Urinary bladder (tissue), 4 donors: Measurements from ENCODE around the gene ETF1. TPM values are rescaled to one million over a fixed set of nuclear protein-coding genes. Genes with fewer than 3 reads are reported as not detected.
"Not testable (repeated sequence)": the region's sequence is repeated elsewhere in the genome, so short reads cannot be mapped to it uniquely, and the experiment has no call there.

Source experiments
- DNase-seq: peaks from one replicate; pipeline ENCODE4 v3.0.0-alpha.2; 2015; ENCODE audit errors: extremely low spot score
- H3K27ac ChIP-seq: one replicate; pipeline ENCODE4 v1.5.1; 2013; ENCODE audit warnings: low read depth, mild to moderate bottlenecking, moderate library complexity
- H3K36me3 ChIP-seq: one replicate; pipeline ENCODE4 v1.6.1; 2013; ENCODE audit warnings: mild to moderate bottlenecking, moderate library complexity; ENCODE audit not compliant: insufficient read depth
- H3K4me1 ChIP-seq: one replicate; pipeline ENCODE4 v1.6.1; 2013; ENCODE audit warnings: mild to moderate bottlenecking, moderate library complexity; ENCODE audit not compliant: insufficient read depth
- H3K4me3 ChIP-seq: one replicate; pipeline ENCODE4 v1.5.1; 2013; ENCODE audit warnings: low read depth, low read length
- WGBS: extraction: QIAGEN DNeasy Blood & Tissue Kit; methylation state at CpG from one replicate; pipeline ENCODE4 v1.1.7; 2013; 5-methylcytosine and 5-hydroxymethylcytosine counted together
- polyA plus RNA-seq: library from polyadenylated mRNA; stranded (reverse); fragments of 200-250 nt; gene quantifications from one replicate; pipeline ENCODE4 v1.2.3, GENCODE V29; 2013
- total RNA-seq: library from RNA; depleted of rRNA; stranded (reverse); fragments of >200 nt; gene quantifications from one replicate; pipeline ENCODE4 v1.2.3, GENCODE V29; 2014
- donor health status: healthy with polysubstance abuse.
- donor health status: healthy.

The ETF1 gene
- total and polyA plus RNA-seq, 2 donors, result 62.0 to 66.3 TPM

GRCh38 chr5:138476918-138477317 lies 66.1 kb downstream of the ETF1 start:
- 58% methylated on average over 7 of the region's 7 CpGs for WGBS

GRCh38 chr5:138473151-138473550 lies 69.9 kb downstream of the ETF1 start:
- DNase-seq, H3K36me3 ChIP-seq, H3K4me3 ChIP-seq, H3K27ac ChIP-seq, H3K4me1 ChIP-seq: not testable (repeated sequence)
- 88% methylated on average over 5 of the region's 5 CpGs for WGBS

More at GRCh38 chr5:138476918-138477317, 66.1 kb downstream of the ETF1 start:
- peaks cover 2% of the 10 kb centered on the region for H3K4me1 ChIP-seq
- no peak overlapping the region for H3K4me3 ChIP-seq
- DNase-seq, result no peak
- no peak overlapping the region for H3K27ac ChIP-seq
- no peaks in the 10 kb centered on the region for H3K36me3 ChIP-seq

GRCh38 chr5:138472353-138472752 lies 70.7 kb downstream of the ETF1 start:
- no peak overlapping the region for H3K4me3 ChIP-seq
- no peak for DNase-seq
- peaks cover 4% of the 10 kb centered on the region for H3K4me1 ChIP-seq
- no peak overlapping the region for H3K27ac ChIP-seq
- no peaks in the 10 kb centered on the region for H3K36me3 ChIP-seq
- 40% methylated on average over 6 of the region's 6 CpGs for WGBS

GRCh38 chr5:138471052-138471361 lies 72.0 kb downstream of the ETF1 start:
- no peak overlapping the region for H3K27ac ChIP-seq
- 84% methylated on average over 2 of the region's 2 CpGs for WGBS
- peaks cover 4% of the 10 kb centered on the region for H3K4me1 ChIP-seq
- no peaks in the 10 kb centered on the region for H3K36me3 ChIP-seq
- no peak for DNase-seq
- no peak overlapping the region for H3K4me3 ChIP-seq

- 77% methylated on average over 3 of the region's 3 CpGs for WGBS
- Histone ChIP-seq H3K27ac (no peak overlapping the region), H3K36me3 (no peaks in the 10 kb centered on the region), H3K4me3 (no peak overlapping the region), H3K4me1 (peaks cover 4% of the 10 kb centered on the region)
- no peak for DNase-seq
Measured at GRCh38 chr5:138470322-138471051, 72.5 kb downstream of the ETF1 start.

- no peak overlapping the region for H3K27ac ChIP-seq
- peaks cover 4% of the 10 kb centered on the region for H3K4me1 ChIP-seq
- WGBS, result 71% methylated on average over 8 of the region's 8 CpGs
- H3K4me3 ChIP-seq, result no peak overlapping the region
- H3K36me3 ChIP-seq, result no peaks in the 10 kb centered on the region
- DNase-seq, result peak; percentile 70
Measured at GRCh38 chr5:138469540-138470321, 73.3 kb downstream of the ETF1 start.

GRCh38 chr5:138468966-138469539 lies 74.0 kb downstream of the ETF1 start:
- no peak overlapping the region for H3K4me3 ChIP-seq
- no peak overlapping the region for H3K27ac ChIP-seq
- H3K36me3 ChIP-seq, result no peaks in the 10 kb centered on the region
- H3K4me1 ChIP-seq, result peaks cover 4% of the 10 kb centered on the region
- DNase-seq, result no peak
- WGBS, result 90% methylated on average over 8 of the region's 8 CpGs

GRCh38 chr5:138468133-138468965 lies 74.7 kb downstream of the ETF1 start:
- WGBS, result 91% methylated on average over 7 of the region's 7 CpGs

GRCh38 chr5:138467711-138468132 lies 75.3 kb downstream of the ETF1 start:
- DNase-seq, result no peak
- Histone ChIP-seq H3K4me3 (no peak overlapping the region), H3K36me3 (no peaks in the 10 kb centered on the region), H3K27ac (no peak overlapping the region), H3K4me1 (peaks cover 4% of the 10 kb centered on the region)
- 88% methylated on average over 14 of the region's 14 CpGs for WGBS

More at GRCh38 chr5:138468133-138468965, 74.7 kb downstream of the ETF1 start:
- no peak overlapping the region for H3K4me3 ChIP-seq
- H3K27ac ChIP-seq, result no peak overlapping the region
- peaks cover 4% of the 10 kb centered on the region for H3K4me1 ChIP-seq
- DNase-seq, result no peak
- no peaks in the 10 kb centered on the region for H3K36me3 ChIP-seq

GRCh38 chr5:138466900-138467710 lies 75.9 kb downstream of the ETF1 start:
- Histone ChIP-seq H3K36me3 (no peaks in the 10 kb centered on the region), H3K4me1 (peaks cover 2% of the 10 kb centered on the region), H3K4me3 (no peak overlapping the region), H3K27ac (no peak overlapping the region)
- 94% methylated on average over 45 of the region's 45 CpGs for WGBS
- DNase-seq, result no peak

GRCh38 chr5:138466125-138466899 lies 76.7 kb downstream of the ETF1 start:
- no peak for DNase-seq

More at GRCh38 chr5:138466125-138466899, 76.7 kb downstream of the ETF1 start:
- WGBS, result 15% methylated on average over 39 of the region's 39 CpGs
- Histone ChIP-seq H3K4me3 (peak overlapping the region; percentile 46), H3K27ac (no peak overlapping the region), H3K36me3 (no peaks in the 10 kb centered on the region), H3K4me1 (peaks cover 2% of the 10 kb centered on the region)
